HepG2 (cell line): ENCODE results near the gene SBNO2. TPM values are rescaled to one million over a fixed set of nuclear protein-coding genes. Genes with fewer than 3 reads are reported as not detected.

ENCODE experiments used
- DZIP1 ChIP-seq: sonication (generic); formaldehyde crosslinking; IDR thresholded peaks from 2 replicates; pipeline ENCODE4 v1.5.0; 2020; ENCODE audit warnings: mild to moderate bottlenecking, missing genetic modification reagents
- ZBTB7A ChIP-seq: sonication (generic); formaldehyde crosslinking; IDR thresholded peaks from 2 replicates; pipeline ENCODE4 v1.8.0; 2022; ENCODE audit warnings: mild to moderate bottlenecking, missing genetic modification reagents
- ZNF12 ChIP-seq: sonication (generic); formaldehyde crosslinking; IDR thresholded peaks from 2 replicates; pipeline ENCODE4 v1.5.0; 2020; ENCODE audit warnings: missing genetic modification reagents
- ZNF782 ChIP-seq: sonication (generic); formaldehyde crosslinking; IDR thresholded peaks from 2 replicates; pipeline ENCODE4 v1.4.0; 2020; ENCODE audit warnings: missing genetic modification reagents, mild to moderate bottlenecking, borderline replicate concordance
- ZXDC ChIP-seq: sonication (generic); formaldehyde crosslinking; IDR thresholded peaks from 2 replicates; pipeline ENCODE4 v1.5.0; 2020; ENCODE audit warnings: mild to moderate bottlenecking, missing genetic modification reagents
- polyA plus RNA-seq, 8 experiments: library from polyadenylated mRNA; depleted of rRNA in 3 of 8; stranded (reverse) in 7 of 8; unstranded in 1 of 8; fragments of >200 nt; fragmentation: Illumina TruSeq in 4 of 8; extraction: Trizol in 4 of 8; gene quantifications; 2 replicates each; pipeline versions ENCODE4 v1.2.1 to v1.2.3, GENCODE V29; 2011 to 2016; ENCODE audit warnings: low read depth in 4 of 8, missing spikeins in 1 of 8, mixed read lengths in 1 of 8; ENCODE audit not compliant: insufficient read depth in 1 of 8
- total RNA-seq, 5 experiments: library from RNA; depleted of rRNA; stranded (reverse); fragments of >200 nt; fragmentation: Illumina TruSeq; extraction: Trizol; gene quantifications; 2 replicates each; pipeline ENCODE4 v1.2.3, GENCODE V29; 2016; ENCODE audit warnings: low read depth in 1 of 5

Gene SBNO2
- total and polyA plus RNA-seq, 2 of the 13 experiments (the other 11 are each of a cell fraction or from before 2014, with no cell fraction given): 8.6 to 10.4 TPM

- TF ChIP-seq ZXDC (CRISPR knock-in tag) (no peak), ZNF782 (no peak), ZBTB7A (CRISPR knock-in tag) (0 out of 2 replicates have a peak, but pooled peaks have one; percentile 28), DZIP1 (no peak), ZNF12 (CRISPR knock-in tag) (no peak)
- TF ChIP-seq, all 625 proteins: peak for 7
These were observed 64.1 kb downstream of the SBNO2 start (continued) for GRCh38 chr19:1109697-1110671.
